ENCODE measurements around the gene ADAMTS9. TPM values are rescaled to one million over a fixed set of nuclear protein-coding genes. Genes with fewer than 3 reads are reported as not detected.

Gene ADAMTS9
- total RNA-seq, 6 experiments from 2014 or later: 1.1 to 9.9 (median 3.5) TPM

DNA sequence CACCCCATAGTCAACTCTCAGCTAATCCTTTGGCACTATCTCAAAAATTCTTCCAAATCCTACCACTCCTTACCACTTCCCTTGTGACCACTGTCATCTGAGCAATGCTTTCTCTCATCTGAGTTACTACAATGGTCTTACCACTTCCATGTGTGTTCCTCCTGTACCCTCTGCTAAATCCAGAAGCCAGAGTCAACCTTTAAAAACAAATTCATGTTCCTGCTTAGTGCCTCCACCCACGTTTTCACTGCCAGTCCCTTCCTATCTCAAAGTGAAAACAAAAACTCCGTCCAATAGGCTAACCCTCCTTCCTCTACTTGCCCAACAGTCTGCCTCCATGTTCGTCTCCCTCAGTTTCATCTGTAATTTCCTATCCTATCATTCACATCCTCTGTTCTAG is 109.0 kb downstream of the ADAMTS9 start:
- TF ChIP-seq, protein P1, sequence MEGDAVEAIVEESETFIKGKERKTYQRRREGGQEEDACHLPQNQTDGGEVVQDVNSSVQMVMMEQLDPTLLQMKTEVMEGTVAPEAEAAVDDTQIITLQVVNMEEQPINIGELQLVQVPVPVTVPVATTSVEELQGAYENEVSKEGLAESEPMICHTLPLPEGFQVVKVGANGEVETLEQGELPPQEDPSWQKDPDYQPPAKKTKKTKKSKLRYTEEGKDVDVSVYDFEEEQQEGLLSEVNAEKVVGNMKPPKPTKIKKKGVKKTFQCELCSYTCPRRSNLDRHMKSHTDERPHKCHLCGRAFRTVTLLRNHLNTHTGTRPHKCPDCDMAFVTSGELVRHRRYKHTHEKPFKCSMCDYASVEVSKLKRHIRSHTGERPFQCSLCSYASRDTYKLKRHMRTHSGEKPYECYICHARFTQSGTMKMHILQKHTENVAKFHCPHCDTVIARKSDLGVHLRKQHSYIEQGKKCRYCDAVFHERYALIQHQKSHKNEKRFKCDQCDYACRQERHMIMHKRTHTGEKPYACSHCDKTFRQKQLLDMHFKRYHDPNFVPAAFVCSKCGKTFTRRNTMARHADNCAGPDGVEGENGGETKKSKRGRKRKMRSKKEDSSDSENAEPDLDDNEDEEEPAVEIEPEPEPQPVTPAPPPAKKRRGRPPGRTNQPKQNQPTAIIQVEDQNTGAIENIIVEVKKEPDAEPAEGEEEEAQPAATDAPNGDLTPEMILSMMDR (IDR thresholded peaks at IDR 0.05): no peak
- no peak for TF ChIP-seq POLR2A (IDR thresholded peaks at IDR 0.05)
- Histone ChIP-seq H3K9me3 (no peaks in the 10 kb centered on the region), H3K4me3 (no peak overlapping the region), H3K36me3 (no peaks in the 10 kb centered on the region), H3K27ac (no peak overlapping the region), H3K27me3 (no peaks in the 10 kb centered on the region), H3K4me1 (no peaks in the 10 kb centered on the region)
- intact Hi-C loops (cut with DNase I): no loop called here
- DNase-seq (no peak), ATAC-seq (no peak)
- WGBS (ENCODE audit: insufficient coverage, low coverage, low lambda C conversion rate, missing lambda C conversion rate): 59% methylated on average over 3 of the region's 3 CpGs

DNA sequence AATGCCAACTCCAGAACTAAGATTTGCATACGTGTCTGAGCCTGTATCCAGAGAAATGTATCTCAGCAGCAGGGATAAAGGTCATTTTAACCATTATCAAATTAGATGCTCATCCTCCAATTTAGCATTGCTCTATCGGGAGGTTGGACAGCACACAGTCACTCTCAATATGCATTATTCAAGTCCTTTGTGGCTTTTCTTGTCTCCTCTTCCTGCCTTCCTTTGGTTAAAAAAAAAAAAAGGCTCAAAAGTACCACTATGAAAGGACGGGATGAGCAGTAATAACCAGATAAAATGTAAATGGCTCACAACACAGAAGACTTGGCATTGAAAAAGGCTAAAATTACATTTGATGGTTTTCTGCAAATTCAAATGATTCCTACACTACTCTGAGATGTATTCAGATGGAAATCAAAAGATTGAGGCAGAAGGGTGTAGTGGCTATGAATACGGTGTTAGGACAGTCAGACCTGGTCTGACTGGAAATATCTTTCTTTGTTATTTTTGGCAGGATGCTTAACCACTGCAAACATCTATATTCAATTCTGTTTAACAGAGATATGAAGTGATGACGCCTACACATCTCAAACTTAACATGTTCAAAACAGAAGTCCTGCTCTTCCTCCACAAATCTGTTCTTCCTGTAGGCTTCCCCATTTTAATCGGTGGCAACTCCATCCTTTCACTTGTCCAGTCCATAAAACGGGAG is 109.6 kb downstream of the ADAMTS9 start:
- Histone ChIP-seq H3K9me3 (no peaks in the 10 kb centered on the region), H3K36me3 (no peaks in the 10 kb centered on the region), H3K4me1 (no peaks in the 10 kb centered on the region), H3K27ac (no peak overlapping the region), H3K4me3 (no peak overlapping the region), H3K27me3 (no peaks in the 10 kb centered on the region)
- ATAC-seq: peak in 1 of 4 donors; percentile 50
- intact Hi-C loops (cut with DNase I): no loop called here
- 55% methylated on average over 7 of the region's 7 CpGs for WGBS (ENCODE audit: insufficient coverage, low coverage, low lambda C conversion rate, missing lambda C conversion rate)
- no peak for DNase-seq
- no peak for TF ChIP-seq POLR2A (IDR thresholded peaks at IDR 0.05)
- TF ChIP-seq, protein P1 (IDR thresholded peaks at IDR 0.05): no peak

DNA sequence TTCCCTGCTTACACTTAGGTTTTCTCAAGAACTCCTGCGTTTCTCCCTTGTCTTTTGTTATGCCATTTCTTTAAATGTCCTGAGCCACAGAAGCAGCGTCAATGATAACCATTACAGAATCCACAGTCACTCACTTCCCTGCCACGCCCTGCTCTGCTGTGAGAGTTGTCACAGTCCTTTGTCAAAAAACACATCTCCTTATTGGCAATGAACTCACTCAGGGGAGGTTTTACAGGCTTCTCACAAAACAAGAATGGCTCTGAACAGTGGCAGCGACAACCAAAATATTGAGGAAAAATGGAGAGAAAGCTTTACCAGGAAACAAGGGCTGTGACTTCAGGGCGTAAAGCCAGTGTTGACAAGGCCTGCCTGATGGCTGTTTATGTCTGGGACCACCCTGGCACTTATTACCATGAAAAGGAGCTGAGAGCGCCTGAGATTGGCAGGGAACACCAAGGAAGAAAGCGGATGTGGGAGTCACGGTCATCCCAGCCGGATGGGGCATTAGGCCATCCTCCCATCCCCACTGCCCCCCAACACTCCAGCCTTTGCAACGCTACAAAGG is 111.5 kb downstream of the ADAMTS9 start:
- 81% methylated on average over 9 of the region's 10 CpGs for WGBS (ENCODE audit: insufficient coverage, low coverage, low lambda C conversion rate, missing lambda C conversion rate)
- TF ChIP-seq POLR2A (IDR thresholded peaks at IDR 0.05): no peak
- TF ChIP-seq, protein P1 (IDR thresholded peaks at IDR 0.05): no peak
- Histone ChIP-seq H3K27me3 (no peaks in the 10 kb centered on the region), H3K27ac (no peak overlapping the region), H3K4me3 (no peak overlapping the region), H3K36me3 (no peaks in the 10 kb centered on the region), H3K9me3 (no peaks in the 10 kb centered on the region), H3K4me1 (no peaks in the 10 kb centered on the region)
- intact Hi-C loops (cut with DNase I): no loop called here
- no peak for DNase-seq
- ATAC-seq: no peak

DNA sequence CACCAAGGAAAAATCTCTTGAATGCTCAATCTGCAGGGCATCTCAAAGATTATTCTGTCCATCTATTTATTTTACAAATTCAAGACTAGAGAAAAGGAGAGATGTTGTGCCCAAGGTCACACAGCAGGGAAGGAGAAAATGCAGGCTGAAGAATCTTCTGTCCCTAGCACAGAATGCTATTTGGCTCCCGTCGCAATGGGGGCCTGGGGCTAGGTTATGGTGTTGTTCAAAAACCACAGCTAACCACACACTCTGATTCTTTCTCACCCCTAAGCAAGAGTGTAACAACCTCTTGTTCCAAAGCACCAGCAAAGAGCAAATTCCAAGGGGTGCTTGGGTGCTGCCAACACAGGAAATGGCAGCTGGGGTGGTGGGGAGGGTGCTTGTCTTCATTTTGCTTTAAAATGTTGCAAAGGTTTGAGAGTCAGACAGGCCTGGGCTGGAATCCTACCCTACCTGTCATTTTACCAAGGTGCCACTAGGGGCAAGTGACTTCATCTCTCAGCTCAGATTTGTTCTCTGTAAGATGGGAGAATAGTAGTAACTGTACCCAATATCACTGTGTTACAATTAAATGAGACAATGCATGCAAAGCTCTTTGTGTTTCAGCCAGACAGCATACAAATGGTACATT is 112.5 kb downstream of the ADAMTS9 start:
- intact Hi-C loops (cut with DNase I): no loop called here
- Histone ChIP-seq H3K4me3 (no peak overlapping the region), H3K4me1 (no peaks in the 10 kb centered on the region), H3K9me3 (no peaks in the 10 kb centered on the region), H3K36me3 (no peaks in the 10 kb centered on the region), H3K27ac (no peak overlapping the region), H3K27me3 (no peaks in the 10 kb centered on the region)
- no peak for DNase-seq
- WGBS (ENCODE audit: insufficient coverage, low coverage, low lambda C conversion rate, missing lambda C conversion rate): 86% methylated on average over 2 of the region's 2 CpGs
- no peak for TF ChIP-seq POLR2A (IDR thresholded peaks at IDR 0.05)
- TF ChIP-seq, protein P1 (IDR thresholded peaks at IDR 0.05): peak; percentile 40 to 66 (median 54)
- ATAC-seq: peak; percentile 72 to 79 (median 75)
